Thyroid gland (tissue), 4 donors: ENCODE data around the gene GRM1.

ENCODE experiments used
- POLR2A ChIP-seq, 2 donors: fragments of 450-650 bp; IDR thresholded peaks; one replicate each; pipeline ENCODE4 v1.6.1; 2017; ENCODE audit warnings: antibody characterized with exemption in 2 of 2, mild to moderate bottlenecking in 2 of 2, moderate library complexity in 1 of 2
- TF ChIP-seq, protein P1 (sequence below), 6 experiments: fragments of 200-600 bp in 3 of 6; fragments of 450-650 bp in 3 of 6; sonication (generic) in 3 of 6; IDR thresholded peaks; one replicate each; pipeline ENCODE4 v1.5.1; 2016 to 2019; ENCODE audit warnings: antibody characterized with exemption in 6 of 6, mild to moderate bottlenecking in 2 of 6, inconsistent platforms in 1 of 6, moderate library complexity in 1 of 6

DNA sequence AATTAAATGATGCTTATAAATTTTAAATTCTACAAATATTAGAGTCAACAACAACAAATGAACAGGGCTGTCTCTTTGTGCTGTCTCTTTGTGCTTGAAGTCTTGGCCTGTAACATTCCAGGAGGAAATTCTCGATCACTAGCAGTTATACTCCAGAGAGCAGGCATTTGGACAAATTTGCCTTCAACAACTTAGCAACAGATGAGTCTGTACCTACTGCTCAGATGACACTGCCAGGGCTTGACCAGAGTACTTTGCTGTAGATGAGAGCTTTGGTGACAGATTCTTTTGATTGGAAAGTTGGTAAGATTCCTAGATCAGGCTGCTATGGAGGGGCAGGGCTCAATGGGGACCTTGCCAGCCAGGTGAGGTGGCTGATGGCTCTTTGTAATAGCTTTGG lies 217.2 kb downstream of the GRM1 start:
- TF ChIP-seq POLR2A (IDR thresholded peaks at IDR 0.05), result no peak
- TF ChIP-seq, protein P1, sequence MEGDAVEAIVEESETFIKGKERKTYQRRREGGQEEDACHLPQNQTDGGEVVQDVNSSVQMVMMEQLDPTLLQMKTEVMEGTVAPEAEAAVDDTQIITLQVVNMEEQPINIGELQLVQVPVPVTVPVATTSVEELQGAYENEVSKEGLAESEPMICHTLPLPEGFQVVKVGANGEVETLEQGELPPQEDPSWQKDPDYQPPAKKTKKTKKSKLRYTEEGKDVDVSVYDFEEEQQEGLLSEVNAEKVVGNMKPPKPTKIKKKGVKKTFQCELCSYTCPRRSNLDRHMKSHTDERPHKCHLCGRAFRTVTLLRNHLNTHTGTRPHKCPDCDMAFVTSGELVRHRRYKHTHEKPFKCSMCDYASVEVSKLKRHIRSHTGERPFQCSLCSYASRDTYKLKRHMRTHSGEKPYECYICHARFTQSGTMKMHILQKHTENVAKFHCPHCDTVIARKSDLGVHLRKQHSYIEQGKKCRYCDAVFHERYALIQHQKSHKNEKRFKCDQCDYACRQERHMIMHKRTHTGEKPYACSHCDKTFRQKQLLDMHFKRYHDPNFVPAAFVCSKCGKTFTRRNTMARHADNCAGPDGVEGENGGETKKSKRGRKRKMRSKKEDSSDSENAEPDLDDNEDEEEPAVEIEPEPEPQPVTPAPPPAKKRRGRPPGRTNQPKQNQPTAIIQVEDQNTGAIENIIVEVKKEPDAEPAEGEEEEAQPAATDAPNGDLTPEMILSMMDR (IDR thresholded peaks at IDR 0.05), result no peak
